ENCODE data around the gene SLAMF7. TPM values are rescaled to one million over a fixed set of nuclear protein-coding genes. Genes with fewer than 3 reads are reported as not detected.

Gene SLAMF7
- total RNA-seq, 2 donors from 2014 or later, result 2.2 to 12.9 TPM

DNA sequence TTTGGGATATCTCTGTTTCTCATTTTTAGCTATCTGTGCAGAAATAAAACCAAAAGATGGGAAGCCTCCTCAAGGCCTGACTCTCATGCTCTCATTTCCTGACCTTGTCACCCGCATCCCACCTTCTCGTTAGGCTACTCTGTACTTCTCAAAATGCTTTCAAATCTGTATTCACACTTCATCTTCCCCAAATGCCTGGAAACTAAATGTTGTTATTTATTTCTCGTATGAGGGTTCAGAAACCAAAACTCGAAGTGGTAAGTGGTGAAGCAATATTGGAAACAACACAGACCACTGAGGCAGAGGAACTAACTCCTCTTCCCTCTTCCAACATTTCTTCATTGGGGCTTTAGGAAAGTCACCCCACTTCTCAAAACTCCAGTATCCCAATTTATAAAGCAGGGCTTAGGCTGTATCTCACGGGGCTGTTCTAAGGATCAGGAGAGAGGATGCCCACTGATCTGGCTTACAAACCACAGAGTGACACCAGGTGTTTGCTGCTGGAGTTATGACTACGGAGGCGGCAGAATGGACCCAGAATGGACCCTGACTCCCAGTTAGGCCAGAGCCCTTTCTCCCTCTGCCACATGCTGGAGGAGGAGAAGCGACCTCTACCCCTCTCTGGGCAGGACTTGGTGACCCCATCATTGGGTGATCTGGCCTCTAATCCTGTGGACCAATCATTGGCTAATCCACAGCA, 3.5 kb downstream of the SLAMF7 start:
- ATAC-seq (no peak), DNase-seq (no peak)
- intact Hi-C loops (cut with DNase I, micrococcal nuclease), result no loop called here

GRCh38 chr1:160743266-160743665, 4.2 kb downstream of the SLAMF7 start:
- ATAC-seq, result no peak
- intact Hi-C loops (cut with DNase I, micrococcal nuclease), result no loop called here
- no peak for DNase-seq

- intact Hi-C loops (cut with DNase I, micrococcal nuclease), result no loop called here
- ATAC-seq (no peak), DNase-seq (no peak)
These were observed 5.3 kb downstream of the SLAMF7 start for GRCh38 chr1:160744199-160744851.

DNA sequence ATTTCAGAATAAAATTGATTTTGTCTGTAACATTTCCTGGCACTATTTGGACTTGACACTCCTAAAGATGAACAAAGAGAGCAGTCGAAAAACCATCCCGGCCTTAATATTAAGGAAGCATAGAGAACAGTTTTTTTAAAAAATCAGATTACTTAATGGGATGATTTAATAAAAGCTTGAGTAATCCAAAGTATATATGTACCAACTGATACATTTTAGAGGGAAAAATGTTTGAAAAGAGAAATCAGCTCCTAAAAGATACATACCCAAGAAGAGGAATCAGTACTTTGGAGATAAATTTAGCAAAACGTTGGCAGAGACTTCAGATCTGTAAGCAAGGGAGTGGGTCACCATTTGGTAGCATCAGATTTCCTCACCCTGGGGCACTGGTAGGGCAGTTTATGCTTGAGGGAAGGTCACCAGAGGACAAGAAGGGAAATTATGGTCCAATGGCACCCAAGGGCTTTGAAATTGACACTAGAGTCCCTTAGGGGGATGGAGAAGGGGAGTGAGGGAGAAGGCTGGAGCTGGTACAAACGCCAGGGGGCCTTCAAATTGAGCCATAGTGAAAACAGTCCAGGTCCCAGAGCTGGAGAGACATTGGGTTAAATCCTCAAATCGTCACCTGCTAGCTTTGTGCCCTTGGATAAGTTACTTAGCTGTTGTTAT, 5.9 kb downstream of the SLAMF7 start:
- DNase-seq (no peak), ATAC-seq (no peak)
- intact Hi-C loops (cut with DNase I, micrococcal nuclease), result no loop called here

DNA sequence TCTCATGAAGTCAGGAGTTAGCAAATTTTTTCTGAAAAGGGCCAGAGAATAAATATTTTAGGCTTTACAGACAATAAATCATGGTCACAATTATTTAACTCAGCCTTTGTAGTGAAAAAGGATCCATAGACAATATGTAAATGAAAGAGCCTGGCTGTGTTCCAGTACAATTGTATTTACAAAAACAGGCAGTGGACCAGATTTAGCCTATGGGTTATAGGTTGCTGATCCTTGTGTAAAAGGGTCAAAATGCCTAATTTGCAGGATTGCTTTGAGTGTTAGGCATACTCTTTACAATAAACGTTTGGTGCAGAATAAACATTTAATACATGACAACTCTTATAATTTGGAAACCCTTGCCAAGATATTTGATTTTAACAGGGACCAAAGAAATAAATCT, 6.5 kb downstream of the SLAMF7 start:
- no peak for DNase-seq
- intact Hi-C loops (cut with DNase I, micrococcal nuclease), result no loop called here
- ATAC-seq, result no peak

- intact Hi-C loops (cut with DNase I, micrococcal nuclease), result no loop called here
- DNase-seq, result no peak
- ATAC-seq, result no peak
These were observed 7.9 kb downstream of the SLAMF7 start for GRCh38 chr1:160746836-160747500.

DNA sequence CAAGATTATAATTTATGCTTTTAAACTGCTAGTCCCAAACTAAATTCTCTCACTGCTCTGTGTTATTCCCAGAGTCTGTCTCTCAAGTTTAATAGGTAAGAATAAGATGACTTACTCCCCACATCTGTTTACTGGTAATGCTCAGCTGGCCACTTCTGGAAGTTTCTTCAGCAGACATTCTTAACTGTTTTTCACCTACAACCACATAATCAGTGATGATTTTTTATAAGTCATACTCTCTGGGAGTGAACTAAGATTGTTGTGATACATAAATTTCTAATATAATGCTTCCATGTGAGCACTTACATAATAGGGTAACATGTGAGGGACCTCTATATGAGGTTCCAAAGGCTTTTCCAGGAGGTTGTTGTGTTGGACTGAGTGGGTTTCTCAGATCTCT, 8.7 kb downstream of the SLAMF7 start:
- intact Hi-C loops (cut with DNase I, micrococcal nuclease), result no loop called here
- ATAC-seq, result no peak

DNA sequence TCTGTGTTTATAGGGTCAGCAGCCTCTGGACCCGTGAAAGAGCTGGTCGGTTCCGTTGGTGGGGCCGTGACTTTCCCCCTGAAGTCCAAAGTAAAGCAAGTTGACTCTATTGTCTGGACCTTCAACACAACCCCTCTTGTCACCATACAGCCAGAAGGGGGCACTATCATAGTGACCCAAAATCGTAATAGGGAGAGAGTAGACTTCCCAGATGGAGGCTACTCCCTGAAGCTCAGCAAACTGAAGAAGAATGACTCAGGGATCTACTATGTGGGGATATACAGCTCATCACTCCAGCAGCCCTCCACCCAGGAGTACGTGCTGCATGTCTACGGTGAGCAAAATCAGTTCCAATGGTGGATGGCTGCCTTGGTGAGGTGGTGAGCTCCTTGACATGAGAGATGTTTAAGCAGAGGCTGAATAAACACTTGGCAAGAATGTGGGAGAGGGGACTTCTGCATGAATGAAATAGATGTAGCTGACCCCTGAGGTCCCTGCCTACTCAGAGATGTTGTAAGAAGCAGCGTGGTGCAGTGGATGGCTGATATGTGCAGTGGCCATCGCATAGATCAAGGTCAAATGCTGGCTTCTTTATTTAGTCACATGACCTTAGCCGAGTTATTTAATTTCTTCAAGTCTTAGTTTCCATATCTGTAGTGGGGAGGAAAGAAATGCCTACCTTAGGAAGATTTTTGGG, 9.3 kb downstream of the SLAMF7 start:
- intact Hi-C loops (cut with DNase I, micrococcal nuclease), result no loop called here
- DNase-seq, result no peak
- no peak for ATAC-seq

More for the DNA sequence above, 8.7 kb downstream of the SLAMF7 start:
- no peak for DNase-seq

DNA sequence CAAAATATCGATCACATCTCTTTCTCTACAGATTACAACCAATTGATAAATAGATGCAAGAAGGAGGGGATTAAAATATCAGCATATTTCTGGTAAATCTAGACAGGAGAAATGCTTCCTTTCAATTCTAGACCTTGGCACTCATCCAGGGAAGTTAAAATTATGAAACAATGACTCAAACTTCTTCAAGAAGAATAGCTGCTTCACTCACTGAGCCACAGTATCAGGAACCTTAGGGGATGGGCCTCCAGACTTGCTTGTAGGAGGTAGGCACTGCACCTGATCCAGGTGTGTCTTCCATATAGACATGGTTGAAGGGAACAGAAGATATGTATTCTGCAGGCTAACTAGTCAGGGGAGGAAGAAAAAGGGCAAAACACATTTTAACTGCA, 9.8 kb downstream of the SLAMF7 start:
- ATAC-seq (no peak), DNase-seq (no peak)
- intact Hi-C loops (cut with DNase I, micrococcal nuclease), result no loop called here

GRCh38 chr1:160750608-160751007, 11.6 kb downstream of the SLAMF7 start:
- DNase-seq, result no peak
- intact Hi-C loops (cut with DNase I, micrococcal nuclease), result no loop called here

GRCh38 chr1:160752406-160752805, 13.4 kb downstream of the SLAMF7 start:
- DNase-seq (no peak), ATAC-seq (no peak)
- intact Hi-C loops (cut with DNase I, micrococcal nuclease), result no loop called here

More at GRCh38 chr1:160750608-160751007, 11.6 kb downstream of the SLAMF7 start:
- ATAC-seq, result no peak

GRCh38 chr1:160752924-160753323, 13.9 kb downstream of the SLAMF7 start:
- DNase-seq (no peak), ATAC-seq (no peak)
- intact Hi-C loops (cut with DNase I, micrococcal nuclease), result no loop called here

DNA sequence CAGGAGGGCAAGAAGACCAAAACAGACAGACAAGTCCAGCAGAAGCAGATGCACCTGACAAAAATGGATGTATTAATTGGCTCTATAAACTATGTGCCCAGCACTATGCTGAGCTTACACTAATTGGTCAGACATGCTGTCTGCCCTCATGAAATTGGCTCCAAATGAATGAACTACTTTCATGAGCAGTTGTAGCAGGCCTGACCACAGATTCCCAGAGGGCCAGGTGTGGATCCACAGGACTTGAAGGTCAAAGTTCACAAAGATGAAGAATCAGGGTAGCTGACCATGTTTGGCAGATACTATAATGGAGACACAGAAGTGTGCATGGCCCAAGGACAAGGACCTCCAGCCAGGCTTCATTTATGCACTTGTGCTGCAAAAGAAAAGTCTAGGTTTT, 14.5 kb downstream of the SLAMF7 start:
- intact Hi-C loops (cut with DNase I, micrococcal nuclease), result no loop called here
- ATAC-seq, result no peak
- no peak for DNase-seq

GRCh38 chr1:160755461-160755860, 16.4 kb downstream of the SLAMF7 start:
- intact Hi-C loops (cut with DNase I, micrococcal nuclease), result no loop called here
- ATAC-seq, result no peak
- DNase-seq, result no peak

DNA sequence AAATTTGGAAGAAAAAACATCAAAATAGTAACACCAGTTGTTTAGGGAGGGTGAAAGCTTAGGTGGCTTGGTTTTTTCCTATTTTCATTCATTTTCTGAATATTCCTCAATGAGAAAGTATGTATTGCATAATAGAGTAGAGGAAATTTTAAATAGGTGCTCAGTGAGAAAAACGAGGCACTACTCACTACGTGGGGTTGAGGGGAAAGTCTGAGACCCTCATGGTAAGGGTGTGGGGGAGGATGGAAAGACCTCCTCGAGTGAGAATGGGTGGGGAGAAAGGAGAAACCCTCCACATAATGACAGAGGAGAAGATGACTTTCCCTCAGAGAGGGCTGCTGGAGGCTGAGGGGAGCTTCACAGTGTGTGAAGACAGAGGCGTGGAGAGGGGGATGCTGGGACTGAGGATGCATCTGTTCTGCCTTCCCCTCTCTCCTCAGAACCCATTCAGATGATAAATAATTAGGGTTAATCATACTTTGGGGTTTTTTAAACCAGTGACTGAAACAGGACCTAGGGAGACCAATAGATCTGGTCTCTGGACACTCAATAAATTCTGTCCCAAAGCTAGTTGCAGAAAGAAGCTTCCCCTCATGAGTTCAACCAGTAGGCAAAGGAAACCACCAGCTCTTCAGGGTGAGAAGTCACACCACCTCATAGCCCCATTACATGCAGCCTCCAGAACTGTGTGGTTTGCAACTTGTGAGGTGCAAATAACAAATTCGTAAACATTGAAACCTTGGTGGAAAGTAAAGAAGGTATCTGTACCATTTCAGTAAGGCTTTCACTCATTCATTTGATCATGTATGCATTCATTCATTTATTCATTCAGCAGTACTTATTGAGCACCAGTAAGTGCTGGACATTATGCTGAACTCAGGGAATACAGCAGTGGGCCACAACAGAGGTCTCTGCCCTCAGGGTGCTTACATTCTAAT, 17.1 kb downstream of the SLAMF7 start:
- intact Hi-C loops (cut with DNase I, micrococcal nuclease), result no loop called here
- ATAC-seq (no peak), DNase-seq (no peak)

DNA sequence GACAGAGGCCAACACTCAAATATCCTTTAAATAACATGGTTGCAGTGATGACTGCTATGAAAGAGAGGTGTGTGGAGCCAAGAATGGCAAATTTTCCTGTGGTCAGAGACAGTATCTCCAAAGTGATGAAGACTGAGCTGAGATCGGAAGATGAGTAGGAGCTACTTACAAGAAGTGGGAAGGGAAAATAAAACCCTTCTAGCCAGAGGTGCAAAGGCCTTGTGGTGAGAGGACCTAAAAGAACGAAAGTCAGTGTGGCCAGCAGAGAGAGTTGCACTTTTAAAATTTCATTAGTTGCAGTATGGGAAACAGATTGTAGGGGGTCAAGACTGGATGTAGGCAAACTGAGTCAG, 17.8 kb downstream of the SLAMF7 start:
- DNase-seq (no peak), ATAC-seq (no peak)
- intact Hi-C loops (cut with DNase I, micrococcal nuclease), result no loop called here

- intact Hi-C loops (cut with DNase I, micrococcal nuclease), result no loop called here
- no peak for ATAC-seq
These were observed 19.5 kb downstream of the SLAMF7 start for GRCh38 chr1:160758521-160758920.

DNA sequence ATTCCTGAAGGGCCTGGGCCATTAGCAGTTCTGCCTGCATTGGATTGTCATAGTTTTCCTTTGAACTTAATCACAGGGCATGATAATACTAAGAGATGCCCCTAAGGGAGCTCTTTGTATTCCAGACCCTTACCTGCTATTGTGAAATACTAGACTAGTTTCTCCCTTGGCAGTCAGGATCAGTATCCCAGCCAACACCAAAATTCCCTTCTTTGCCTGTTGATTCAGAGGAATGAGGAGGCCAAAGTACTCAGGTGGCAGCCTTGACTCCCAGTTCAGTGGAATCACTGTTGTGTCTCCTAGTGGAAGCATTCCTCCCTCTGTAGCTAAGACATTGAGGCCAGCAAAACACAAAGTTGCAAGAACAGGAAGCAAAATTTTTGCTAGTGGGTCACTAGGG, 20.7 kb downstream of the SLAMF7 start:
- DNase-seq, result no peak
- no peak for ATAC-seq
- intact Hi-C loops (cut with DNase I, micrococcal nuclease), result no loop called here

More at GRCh38 chr1:160758521-160758920, 19.5 kb downstream of the SLAMF7 start:
- no peak for DNase-seq
